DMS53 treated with DMSO at 0.1 percent for 48 hours (cell line): Measurements from ENCODE around the gene CLEC4G.
"Not testable (repeated sequence)": the region's sequence is repeated elsewhere in the genome, so short reads cannot be mapped to it uniquely, and the experiment has no call there.

ENCODE experiments used
- DNase-seq: peaks from one replicate; lab custom pipeline; 2025; ENCODE audit not compliant: unreplicated experiment; lab: John Stamatoyannopoulos, UW

The CLEC4G gene, protein sequence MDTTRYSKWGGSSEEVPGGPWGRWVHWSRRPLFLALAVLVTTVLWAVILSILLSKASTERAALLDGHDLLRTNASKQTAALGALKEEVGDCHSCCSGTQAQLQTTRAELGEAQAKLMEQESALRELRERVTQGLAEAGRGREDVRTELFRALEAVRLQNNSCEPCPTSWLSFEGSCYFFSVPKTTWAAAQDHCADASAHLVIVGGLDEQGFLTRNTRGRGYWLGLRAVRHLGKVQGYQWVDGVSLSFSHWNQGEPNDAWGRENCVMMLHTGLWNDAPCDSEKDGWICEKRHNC

DNA sequence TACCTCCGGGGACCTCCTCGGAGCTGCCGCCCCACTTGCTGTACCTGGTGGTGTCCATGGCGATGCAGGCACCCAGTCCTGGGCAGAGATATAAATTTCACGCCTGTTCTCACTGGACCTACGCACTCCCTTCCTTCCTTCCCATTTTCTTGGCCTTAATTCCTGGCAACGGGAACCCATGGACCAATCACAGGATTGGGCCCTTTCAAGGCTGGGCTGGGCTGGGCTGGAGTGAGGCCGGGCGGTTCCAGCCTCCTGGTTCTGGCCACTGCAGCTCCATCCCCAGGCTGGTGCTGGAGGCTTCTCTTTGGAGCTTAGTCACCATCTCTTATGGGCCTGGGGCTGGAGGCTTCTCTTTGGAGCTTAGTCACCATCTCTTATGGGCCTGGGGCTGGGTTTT, at the start of gene CLEC4G:
Gene CLEC4G (minus strand): TSS at position 66 of the 400 bp plus-strand sequence. CDS start 8 bp downstream, at position 58.
- no peak for DNase-seq

DNA sequence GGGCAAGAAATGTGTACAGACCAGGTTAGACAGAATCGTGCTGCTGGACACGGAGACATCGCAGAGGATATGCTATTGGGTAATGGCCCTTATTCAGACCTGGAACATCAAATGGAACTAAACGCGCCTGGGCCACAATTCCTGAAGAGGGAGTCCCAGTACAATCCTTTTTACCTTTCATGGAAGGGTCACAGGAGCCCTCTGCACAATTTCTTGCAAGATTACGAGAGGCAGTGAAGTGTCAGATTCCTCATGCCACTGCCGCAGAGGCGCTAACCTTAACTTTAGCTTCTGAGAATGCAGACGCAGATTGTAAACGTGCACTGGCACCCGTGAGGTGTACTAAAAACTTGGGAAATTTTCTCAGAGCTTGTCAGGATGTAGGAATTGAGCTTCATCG, 49.2 kb upstream of the CLEC4G start:
- DNase-seq, result no peak

DNA sequence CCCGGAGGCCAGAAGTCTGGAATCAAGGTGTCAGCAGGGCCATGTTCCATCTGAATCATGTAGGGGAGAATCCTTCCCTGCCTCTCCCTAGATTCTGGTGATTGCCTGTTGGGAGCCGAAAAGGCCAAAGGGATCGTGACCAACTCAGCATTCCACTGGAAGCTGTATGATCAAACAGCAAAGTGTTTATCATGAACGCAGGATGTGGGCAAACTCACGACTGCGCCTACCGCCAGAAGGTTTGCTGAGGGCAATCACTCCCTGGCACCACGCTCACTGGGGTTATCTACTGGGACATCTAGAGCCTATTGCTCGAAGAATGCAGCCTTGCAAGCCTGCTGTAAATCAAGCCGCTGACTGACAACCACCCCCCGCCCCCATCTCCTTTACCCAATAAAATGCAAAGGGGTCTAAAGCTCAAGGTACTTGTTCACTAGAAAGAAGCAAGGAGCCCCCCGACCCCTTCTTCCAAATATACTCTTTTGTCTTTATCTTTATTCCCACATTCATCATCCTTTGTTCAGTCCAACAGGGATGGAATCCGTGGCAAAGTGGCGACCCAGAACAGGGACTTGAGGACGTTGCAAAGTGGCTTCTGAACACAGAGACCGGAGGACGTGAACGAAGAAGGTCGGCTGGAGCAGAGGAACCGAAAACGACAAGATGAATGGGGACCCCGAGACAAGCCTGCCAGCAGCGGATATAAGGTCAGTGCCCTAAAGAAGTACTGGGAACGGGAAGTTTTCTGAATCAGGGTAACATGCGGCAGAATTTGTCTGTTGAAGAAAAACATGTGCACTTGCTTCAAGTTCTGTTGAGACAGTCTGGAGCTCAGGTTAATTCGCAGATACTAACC, 47.9 kb upstream of the CLEC4G start:
- DNase-seq, result no peak

DNA sequence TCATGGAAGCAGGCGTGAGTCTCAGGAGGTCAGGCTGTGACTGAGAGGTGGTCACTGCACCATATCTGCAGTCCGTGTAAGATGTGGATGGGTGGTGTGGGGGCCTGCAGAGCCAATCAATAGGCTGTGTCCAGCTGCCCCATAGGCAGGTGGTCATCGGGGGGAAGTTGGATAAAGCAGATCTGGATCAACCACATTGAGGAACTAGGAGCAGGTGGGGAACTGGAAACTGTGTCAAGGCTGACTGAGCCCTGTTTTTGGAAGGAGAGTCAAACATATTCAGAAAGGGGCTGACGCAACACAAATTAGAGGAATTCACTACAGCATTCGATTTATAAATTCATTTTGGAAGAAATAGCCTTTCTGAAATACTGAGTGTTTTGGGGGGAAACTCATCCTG, 46.2 kb upstream of the CLEC4G start:
- DNase-seq, result no peak

DNA sequence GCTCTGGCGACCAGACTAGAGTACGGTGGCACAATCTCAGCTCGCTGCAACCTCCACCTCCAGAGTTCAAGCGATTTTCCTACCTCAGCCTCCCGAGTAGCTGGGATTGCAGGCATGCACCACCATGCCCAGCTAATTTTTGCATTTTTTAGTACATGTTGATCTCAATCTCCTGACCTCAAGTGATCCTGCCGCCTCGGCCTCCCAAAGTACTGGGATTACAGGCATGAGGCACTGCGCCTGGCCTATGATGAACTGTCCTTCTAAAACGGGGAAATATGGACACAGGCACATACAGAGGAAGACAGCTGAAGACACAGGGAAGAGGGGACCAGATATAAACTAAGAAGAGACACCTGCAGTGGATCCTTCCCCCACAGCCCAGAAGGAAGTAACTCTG, 43.9 kb upstream of the CLEC4G start:
- no peak for DNase-seq

DNA sequence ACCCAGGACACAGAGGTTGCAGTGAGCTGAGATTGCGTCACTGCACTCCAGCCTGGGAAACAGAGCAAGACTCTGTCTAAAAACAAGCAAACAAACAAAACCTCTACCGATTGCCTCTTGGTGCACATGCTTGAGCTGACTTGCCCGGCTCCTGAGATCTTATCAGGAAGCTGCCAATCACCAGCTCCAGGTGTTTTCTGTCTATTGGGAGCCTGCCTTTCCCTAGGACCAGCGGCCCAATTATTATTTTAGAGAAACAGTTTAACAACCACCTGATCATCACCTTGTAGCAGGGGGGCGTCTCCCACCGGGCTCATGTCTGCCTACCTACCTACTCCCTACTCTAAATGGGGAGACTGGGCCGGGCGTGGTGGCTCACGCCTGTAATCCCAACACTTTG, 41.9 kb upstream of the CLEC4G start:
- DNase-seq, result no peak

DNA sequence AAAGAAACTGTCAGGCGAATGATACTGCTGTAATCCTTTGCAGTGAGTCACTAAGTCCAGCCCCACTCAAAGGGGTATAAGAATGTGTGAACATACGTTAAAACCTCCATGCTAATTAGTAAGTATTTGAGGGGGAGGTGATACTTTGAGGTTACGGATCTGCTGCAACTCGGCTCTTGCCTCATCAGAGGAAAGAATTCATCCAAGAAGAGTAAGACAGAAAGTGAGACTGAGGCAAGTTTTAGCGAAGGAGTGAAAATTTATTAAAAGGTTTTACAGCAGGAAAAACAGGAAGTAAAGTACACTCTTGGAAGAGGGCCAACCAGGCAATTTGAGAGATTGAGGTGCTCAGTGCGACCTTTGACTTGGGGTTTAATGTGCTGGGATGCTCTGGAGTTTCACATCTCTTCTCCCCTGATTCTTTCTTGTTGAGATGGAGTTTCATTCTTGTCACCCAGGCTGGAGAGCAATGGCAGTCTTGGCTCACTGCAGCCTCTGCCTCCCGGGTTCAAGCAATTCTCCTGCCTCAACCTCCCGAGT, 40.9 kb upstream of the CLEC4G start:
- DNase-seq, result no peak

DNA sequence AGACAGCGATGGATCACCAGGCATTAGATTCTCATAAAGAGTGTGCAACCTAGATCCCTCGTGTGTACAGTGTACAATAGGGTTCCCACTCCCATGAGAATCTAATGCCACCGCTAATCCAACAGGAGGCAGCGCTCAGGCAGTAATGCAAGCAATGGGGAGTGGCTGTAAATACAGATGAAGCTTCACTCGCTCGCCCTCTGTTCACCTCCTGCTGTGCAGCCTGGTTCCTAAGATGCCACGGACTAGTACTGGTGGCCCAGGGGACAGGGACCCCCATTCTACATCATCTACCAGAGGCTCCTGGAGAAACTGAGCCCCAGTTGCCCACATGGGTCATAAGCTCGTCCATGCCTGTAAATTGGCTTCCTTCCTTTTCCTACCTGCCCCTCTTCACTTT, 39.2 kb upstream of the CLEC4G start:
- DNase-seq, result no peak

DNA sequence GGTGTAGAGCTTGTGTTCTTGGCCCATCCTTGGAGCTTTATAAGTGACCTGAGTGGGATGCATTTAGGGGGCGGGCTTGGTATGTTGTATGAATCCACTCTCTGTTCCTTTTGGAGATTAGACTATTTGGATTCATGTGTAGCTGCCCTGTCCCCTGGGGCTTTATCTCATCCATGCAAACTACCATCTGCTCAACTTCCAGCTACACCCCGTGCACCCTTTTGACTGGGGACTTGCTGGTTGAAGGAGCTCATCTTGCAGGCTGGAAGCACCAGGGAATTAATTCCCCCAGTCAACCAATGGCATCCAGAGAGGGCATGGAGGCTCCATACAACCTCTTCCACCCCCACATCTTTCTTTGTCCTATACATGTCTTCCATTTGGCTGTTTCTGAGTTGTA, 37.3 kb upstream of the CLEC4G start:
- no peak for DNase-seq

DNA sequence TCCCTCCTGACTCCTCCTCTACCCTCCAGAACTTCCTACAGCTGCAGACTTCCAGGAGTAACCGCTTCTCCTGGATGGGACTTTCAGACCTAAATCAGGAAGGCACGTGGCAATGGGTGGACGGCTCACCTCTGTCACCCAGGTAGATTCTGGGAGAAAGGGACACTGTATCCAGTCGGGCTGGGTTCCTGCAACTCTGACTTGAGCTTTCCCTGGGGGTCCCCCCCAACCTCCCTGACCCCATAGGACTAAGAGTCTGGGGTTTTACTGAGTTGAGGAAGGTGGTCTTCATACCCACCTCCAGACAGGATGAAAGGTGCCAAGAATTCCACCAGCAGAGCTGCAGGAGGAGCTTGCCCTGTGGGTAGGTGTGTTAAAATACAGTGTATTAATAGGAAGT, 35.6 kb upstream of the CLEC4G start:
- no peak for DNase-seq

DNA sequence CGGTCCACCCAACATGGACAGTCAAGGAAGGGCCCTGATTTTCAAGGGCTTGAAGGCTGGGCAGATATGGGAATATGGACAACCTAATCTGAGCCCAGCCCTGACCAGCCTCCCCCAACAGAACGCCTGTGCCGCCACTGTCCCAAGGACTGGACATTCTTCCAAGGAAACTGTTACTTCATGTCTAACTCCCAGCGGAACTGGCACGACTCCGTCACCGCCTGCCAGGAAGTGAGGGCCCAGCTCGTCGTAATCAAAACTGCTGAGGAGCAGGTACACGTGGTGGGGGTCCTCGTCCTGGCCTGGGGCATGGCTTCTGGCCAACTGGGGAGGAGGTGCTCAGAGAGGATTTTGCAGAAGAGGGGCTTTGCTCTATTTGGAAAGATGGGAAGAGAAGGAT, 34.6 kb upstream of the CLEC4G start:
- DNase-seq, result no peak

DNA sequence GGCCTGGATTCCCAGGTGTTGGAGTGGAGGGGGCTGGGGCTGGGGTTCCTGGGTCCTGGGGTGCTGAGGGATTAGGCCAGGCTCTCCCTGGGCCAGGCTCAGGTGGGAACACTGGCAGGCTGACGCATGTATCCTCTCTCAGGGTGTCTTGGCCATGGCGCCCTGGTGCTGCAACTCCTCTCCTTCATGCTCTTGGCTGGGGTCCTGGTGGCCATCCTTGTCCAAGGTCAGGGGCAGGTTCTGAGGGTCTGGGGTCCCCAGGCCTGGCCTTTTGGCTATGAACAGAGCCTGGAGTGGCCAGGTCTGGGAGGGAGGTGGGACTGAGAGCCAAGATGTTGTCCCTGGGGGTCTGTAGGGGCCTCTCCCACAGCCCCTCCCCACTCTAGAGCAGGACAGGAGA, 33.1 kb upstream of the CLEC4G start:
- DNase-seq, result not testable (repeated sequence)

DNA sequence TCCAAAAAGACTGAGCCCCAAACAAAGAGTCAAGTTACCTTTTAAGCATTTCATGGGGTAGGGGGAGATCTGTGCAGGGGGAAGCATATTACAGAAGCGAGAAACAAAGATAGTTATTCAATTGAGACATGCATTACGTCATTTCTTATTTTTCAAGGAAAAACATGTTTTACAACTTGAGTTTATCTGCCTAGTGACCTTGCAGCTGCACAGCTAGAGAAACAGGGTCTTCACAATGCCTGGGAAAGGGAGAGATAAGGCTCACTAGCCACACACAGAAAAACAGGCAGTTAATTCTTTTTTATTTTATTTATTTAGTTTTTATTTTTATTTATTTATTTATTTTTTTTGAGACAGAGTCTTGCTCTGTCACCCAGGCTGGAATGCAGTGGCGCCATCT, 32.2 kb upstream of the CLEC4G start:
- DNase-seq, result not testable (repeated sequence)

DNA sequence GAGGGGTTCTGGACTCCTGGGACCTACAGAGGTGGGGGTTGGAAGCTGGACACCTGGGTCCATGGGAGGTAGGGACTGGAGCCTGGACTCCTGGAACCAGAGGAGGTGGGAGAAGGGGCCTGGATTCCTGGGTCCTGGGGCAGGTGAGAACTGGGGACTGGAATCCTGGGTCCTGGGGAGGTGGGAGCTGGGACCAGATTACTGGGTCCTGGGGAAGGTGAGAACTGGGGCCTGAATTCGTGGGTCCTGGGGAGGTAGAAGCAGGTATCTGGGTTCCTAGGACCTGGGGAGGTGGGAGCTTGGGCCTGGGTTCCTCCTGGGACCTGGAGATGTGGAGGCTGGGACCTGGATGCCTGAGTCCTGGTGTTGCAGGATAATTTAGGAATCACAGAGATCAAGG, 31.8 kb upstream of the CLEC4G start:
- DNase-seq, result no peak

DNA sequence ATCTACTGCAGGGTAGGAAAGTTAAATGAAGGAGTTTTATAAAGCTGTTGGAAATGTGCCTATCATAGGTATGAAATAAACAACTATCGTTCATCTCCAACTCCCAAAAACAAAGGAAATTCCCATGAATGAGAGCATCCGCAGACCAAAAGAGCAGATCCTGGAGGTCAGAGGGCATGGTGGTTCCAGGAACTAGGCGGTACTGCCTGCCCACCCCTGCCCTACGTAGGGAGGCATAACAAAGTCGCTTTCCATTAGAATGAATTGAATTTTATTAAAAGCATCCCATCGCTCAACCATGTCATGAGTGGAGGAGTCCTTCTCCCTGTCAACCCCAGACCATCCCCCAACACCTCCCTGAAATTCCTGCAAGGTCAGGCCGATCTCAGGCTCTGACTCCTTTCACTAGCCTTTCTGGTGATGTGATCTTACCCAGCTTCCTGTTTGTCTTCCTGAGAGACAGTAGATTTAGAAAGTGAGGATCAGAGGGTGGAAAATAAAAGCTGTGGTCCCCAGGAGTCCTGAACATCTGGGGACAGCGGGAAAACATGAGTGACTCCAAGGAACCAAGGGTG, 30.9 kb upstream of the CLEC4G start, which contains the start of gene CLEC4M:
Gene CLEC4M (plus strand): TSS at position 525 of the 575 bp plus-strand sequence. CDS start 24 bp downstream, at position 549.
- no peak for DNase-seq

DNA sequence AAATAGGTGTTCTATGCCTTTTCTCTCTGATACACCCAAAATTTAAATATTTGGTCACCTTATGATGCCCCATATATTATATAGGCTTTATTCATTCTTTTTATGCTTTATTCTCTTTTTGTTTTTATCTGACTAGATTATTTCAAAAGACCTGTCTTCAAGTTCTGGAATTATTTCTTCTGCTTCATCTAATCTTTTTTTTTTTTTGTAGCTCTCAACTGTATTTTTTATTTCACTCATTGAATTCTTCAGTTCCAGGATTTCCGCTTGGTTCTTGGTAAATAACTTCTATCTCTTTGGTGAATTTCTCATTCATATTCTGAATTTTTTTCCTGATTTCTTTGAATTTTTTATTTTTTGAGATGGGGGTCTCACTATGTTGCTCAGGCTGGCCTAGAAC, 27.2 kb upstream of the CLEC4G start:
- DNase-seq, result no peak

DNA sequence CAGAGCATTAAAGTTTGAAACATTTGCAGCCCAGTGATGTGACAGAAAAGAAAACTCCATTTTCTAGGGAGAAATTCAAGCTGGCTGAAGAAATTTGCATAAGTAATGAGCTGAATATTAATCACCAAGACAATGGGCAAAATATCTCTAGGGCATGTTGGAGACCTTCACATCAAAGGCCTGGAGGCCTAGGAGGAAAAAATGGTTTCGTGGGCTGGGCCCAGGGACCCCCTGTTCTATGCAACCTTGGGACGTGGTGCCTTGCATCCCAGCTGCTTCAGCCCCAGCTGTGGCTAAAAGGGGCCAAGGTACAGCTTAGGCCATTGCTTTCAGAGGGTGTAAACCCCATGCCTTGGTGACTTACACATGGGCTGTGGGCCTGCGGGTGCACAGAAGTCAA, 25.4 kb upstream of the CLEC4G start:
- no peak for DNase-seq

DNA sequence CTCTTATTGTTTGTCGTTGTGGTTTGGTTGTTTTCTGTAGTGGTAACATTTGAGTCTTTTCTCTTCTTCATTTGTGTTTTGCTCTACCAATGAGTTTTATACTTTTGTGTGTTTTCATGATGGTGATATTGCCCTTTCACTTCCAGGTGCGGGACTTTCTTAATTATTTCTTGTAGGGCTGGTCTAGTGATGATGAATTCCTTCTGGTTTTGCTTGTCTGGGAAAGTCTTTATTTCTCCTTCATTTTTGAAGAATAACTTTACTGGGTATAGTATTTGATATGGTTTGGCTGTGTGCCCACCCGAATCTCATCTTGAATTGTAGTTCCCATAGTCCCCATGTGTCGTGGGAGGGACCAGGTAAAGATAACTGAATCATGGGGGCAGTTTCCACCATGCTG, 24.3 kb upstream of the CLEC4G start:
- no peak for DNase-seq

DNA sequence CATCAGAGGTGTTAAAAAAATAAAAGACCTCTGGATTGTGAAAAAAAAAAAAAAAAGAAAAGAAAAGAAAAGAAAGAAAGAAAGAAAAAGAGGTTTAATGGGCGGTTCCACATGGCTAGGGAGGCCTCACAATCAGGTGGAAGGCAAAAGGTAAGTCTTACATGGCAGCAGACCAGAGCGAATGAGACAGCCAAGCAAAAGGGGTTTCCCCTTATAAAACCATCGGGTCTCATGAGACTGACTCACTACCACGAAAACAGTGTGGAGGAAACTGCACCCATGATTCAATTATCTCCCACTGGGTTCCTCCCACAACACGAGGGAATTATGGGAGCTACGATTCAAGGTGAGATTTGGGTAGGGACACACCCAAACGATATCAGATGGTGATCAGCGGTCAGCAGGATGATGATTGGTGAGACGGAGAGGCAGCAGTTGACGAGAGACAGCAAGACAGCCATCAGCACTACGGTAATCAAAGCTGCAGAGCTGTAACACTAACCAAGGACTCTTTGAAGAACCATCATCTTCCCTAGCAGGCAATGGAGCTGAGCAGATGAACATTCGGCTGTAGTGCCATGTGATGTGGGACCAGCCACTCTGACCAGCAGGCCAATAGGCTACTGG, 19.4 kb upstream of the CLEC4G start:
- DNase-seq, result no peak

DNA sequence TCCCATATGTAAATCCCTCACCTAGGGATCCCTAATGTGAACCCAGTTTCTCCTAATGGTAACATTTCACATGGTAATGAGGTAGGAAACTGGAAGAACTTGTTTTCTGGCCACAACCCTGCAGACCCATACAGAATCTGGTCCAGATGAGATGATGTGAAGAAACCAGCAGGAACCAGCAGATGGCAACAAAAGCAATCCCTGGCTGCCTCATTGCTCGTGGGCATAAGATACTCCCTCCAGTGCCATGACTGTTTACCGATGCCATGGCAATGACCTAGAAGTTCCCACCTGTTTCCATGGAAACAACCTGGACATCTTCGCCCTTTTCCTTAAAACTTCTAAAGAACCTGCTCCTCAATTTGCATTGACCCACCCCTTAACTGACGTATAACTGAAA, 16.8 kb upstream of the CLEC4G start:
- peak; percentile 7 for DNase-seq

DNA sequence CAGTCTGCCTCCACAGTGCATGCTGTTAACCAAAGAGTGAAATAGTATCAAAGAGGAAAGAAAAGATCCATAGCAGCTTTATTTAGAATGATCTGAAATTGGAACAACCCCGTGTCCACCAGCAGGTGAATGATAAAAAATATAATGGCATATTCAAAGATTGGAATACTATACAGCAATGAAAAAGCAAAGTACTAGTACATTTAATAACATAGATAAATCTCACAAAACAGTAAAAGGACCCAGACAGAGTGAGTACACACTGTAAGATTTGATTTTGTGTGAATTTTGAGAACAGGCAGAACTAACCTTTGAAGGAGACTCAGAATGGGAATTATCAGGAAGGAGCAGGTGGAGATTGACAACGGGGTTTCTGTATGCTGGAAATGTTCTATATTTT, 16.3 kb upstream of the CLEC4G start:
- no peak for DNase-seq
